IgD-negative memory B cell (primary cell): ENCODE results near the gene BPIFB3. TPM values are rescaled to one million over a fixed set of nuclear protein-coding genes. Genes with fewer than 3 reads are reported as not detected.

Experiments
- H3K27ac Mint-ChIP-seq, 3 donors: one replicate each; pipeline ENCODE4 v1.8.0; 2020 to 2022; ENCODE audit warnings: mild to moderate bottlenecking in 3 of 3, mixed read lengths in 3 of 3, moderate library complexity in 1 of 3
- H3K27me3 Mint-ChIP-seq: one replicate; pipeline ENCODE4 v1.8.0; 2021; ENCODE audit warnings: mixed read lengths
- H3K36me3 Mint-ChIP-seq: one replicate; pipeline ENCODE4 v1.8.0; 2020; ENCODE audit warnings: mild to moderate bottlenecking, mixed read lengths
- H3K4me1 Mint-ChIP-seq, 3 donors: one replicate each; pipeline ENCODE4 v1.8.0; 2020 to 2022; ENCODE audit warnings: mixed read lengths in 3 of 3, mild to moderate bottlenecking in 1 of 3
- H3K4me3 Mint-ChIP-seq, 4 donors: one replicate each; pipeline ENCODE4 v1.8.0; 2020 to 2022; ENCODE audit warnings: mild to moderate bottlenecking in 4 of 4, mixed read lengths in 4 of 4, moderate library complexity in 3 of 4
- H3K9me3 Mint-ChIP-seq, 3 donors: one replicate each; pipeline ENCODE4 v1.8.0; 2020 to 2021; ENCODE audit warnings: mixed read lengths in 3 of 3, mild to moderate bottlenecking in 1 of 3
- polyA plus RNA-seq: library from polyadenylated mRNA; unstranded; fragments of 300-500 nt; fragmentation: Illumina TruSeq; gene quantifications from one replicate; pipeline ENCODE4 v1.2.3, GENCODE V29; 2021

Gene BPIFB3
- polyA plus RNA-seq, 1 donor from 2014 or later: not detected

- Mint-ChIP-seq H3K4me3 (no peak overlapping the region), H3K4me1 (peaks cover 0 to 3% (median 3%) of the 10 kb centered on the region in 3 donors), H3K9me3 (peaks cover 0 to 5% (median 2%) of the 10 kb centered on the region in 3 donors), H3K36me3 (no peaks in the 10 kb centered on the region), H3K27me3 (peaks cover 7% of the 10 kb centered on the region), H3K27ac (no peak overlapping the region)
Observed at GRCh38 chr20:33074675-33075074, 21.0 kb downstream of the BPIFB3 start.

- no peak overlapping the region for H3K27ac Mint-ChIP-seq
- H3K9me3 Mint-ChIP-seq: peaks cover 0 to 5% (median 2%) of the 10 kb centered on the region in 3 donors
- H3K27me3 Mint-ChIP-seq: peaks cover 2% of the 10 kb centered on the region
- H3K4me1 Mint-ChIP-seq: peaks cover 0 to 3% (median under 1%) of the 10 kb centered on the region in 3 donors
- H3K36me3 Mint-ChIP-seq: no peaks in the 10 kb centered on the region
- no peak overlapping the region for H3K4me3 Mint-ChIP-seq
Observed at GRCh38 chr20:33075281-33075680, 21.6 kb downstream of the BPIFB3 start.

GRCh38 chr20:33076662-33077372 lies 23.1 kb downstream of the BPIFB3 start:
- Mint-ChIP-seq H3K4me1 (peaks cover 0 to 3% (median 0%) of the 10 kb centered on the region in 3 donors), H3K27me3 (no peaks in the 10 kb centered on the region), H3K9me3 (peaks cover 0 to 5% (median 2%) of the 10 kb centered on the region in 3 donors), H3K36me3 (no peaks in the 10 kb centered on the region), H3K27ac (no peak overlapping the region), H3K4me3 (no peak overlapping the region)

- no peak within 1 kb of the TSS for H3K27ac Mint-ChIP-seq
- peaks cover 0 to 3% (median 0%) of the 10 kb centered on the region in 3 donors for H3K4me1 Mint-ChIP-seq
- no peak within 1 kb of the TSS for H3K4me3 Mint-ChIP-seq
- H3K36me3 Mint-ChIP-seq: no peaks in the 10 kb centered on the region
- peaks cover 0 to 4% (median 0%) of the 10 kb centered on the region in 3 donors for H3K9me3 Mint-ChIP-seq
- no peaks in the 10 kb centered on the region for H3K27me3 Mint-ChIP-seq
Observed at GRCh38 chr20:33079259-33079658, 25.6 kb downstream of the BPIFB3 start, which contains the start of gene BPIFB4. BPIFB4 (plus strand) TSS chr20:33079643; CDS start chr20:33081527, 1,884 bp downstream.

- H3K36me3 Mint-ChIP-seq: no peaks in the 10 kb centered on the region
- no peaks in the 10 kb centered on the region for H3K27me3 Mint-ChIP-seq
- no peaks in the 10 kb centered on the region for H3K9me3 Mint-ChIP-seq
- H3K4me3 Mint-ChIP-seq: no peak overlapping the region
- peaks cover 0 to 3% (median 0%) of the 10 kb centered on the region in 3 donors for H3K4me1 Mint-ChIP-seq
- H3K27ac Mint-ChIP-seq: no peak overlapping the region
Observed at GRCh38 chr20:33081411-33082154, 27.9 kb downstream of the BPIFB3 start.

GRCh38 chr20:33082546-33082945 lies 28.8 kb downstream of the BPIFB3 start:
- no peaks in the 10 kb centered on the region for H3K4me1 Mint-ChIP-seq
- no peak overlapping the region for H3K27ac Mint-ChIP-seq
- H3K36me3 Mint-ChIP-seq: no peaks in the 10 kb centered on the region
- no peaks in the 10 kb centered on the region for H3K9me3 Mint-ChIP-seq
- no peak overlapping the region for H3K4me3 Mint-ChIP-seq
- no peaks in the 10 kb centered on the region for H3K27me3 Mint-ChIP-seq

GRCh38 chr20:33083544-33084340 lies 30.0 kb downstream of the BPIFB3 start:
- H3K4me3 Mint-ChIP-seq: no peak overlapping the region
- H3K27ac Mint-ChIP-seq: no peak overlapping the region
- H3K4me1 Mint-ChIP-seq: no peaks in the 10 kb centered on the region
- H3K36me3 Mint-ChIP-seq: no peaks in the 10 kb centered on the region
- no peaks in the 10 kb centered on the region for H3K9me3 Mint-ChIP-seq
- H3K27me3 Mint-ChIP-seq: no peaks in the 10 kb centered on the region

GRCh38 chr20:33084722-33085121 lies 31.0 kb downstream of the BPIFB3 start:
- Mint-ChIP-seq H3K27ac (no peak overlapping the region), H3K27me3 (no peaks in the 10 kb centered on the region), H3K4me3 (no peak overlapping the region), H3K9me3 (no peaks in the 10 kb centered on the region), H3K4me1 (no peaks in the 10 kb centered on the region), H3K36me3 (no peaks in the 10 kb centered on the region)

GRCh38 chr20:33086052-33086722 lies 32.5 kb downstream of the BPIFB3 start:
- no peaks in the 10 kb centered on the region for H3K27me3 Mint-ChIP-seq
- no peaks in the 10 kb centered on the region for H3K9me3 Mint-ChIP-seq
- no peaks in the 10 kb centered on the region for H3K36me3 Mint-ChIP-seq
- H3K27ac Mint-ChIP-seq: no peak overlapping the region
- H3K4me1 Mint-ChIP-seq: no peaks in the 10 kb centered on the region
- H3K4me3 Mint-ChIP-seq: no peak overlapping the region

- H3K4me3 Mint-ChIP-seq: no peak overlapping the region
- H3K4me1 Mint-ChIP-seq: no peaks in the 10 kb centered on the region
- H3K27me3 Mint-ChIP-seq: no peaks in the 10 kb centered on the region
- no peak overlapping the region for H3K27ac Mint-ChIP-seq
- H3K36me3 Mint-ChIP-seq: no peaks in the 10 kb centered on the region
- H3K9me3 Mint-ChIP-seq: no peaks in the 10 kb centered on the region
Observed at GRCh38 chr20:33091147-33091546, 37.4 kb downstream of the BPIFB3 start.

GRCh38 chr20:33091693-33092092 lies 38.0 kb downstream of the BPIFB3 start:
- no peaks in the 10 kb centered on the region for H3K4me1 Mint-ChIP-seq
- H3K27ac Mint-ChIP-seq: no peak overlapping the region
- no peaks in the 10 kb centered on the region for H3K36me3 Mint-ChIP-seq
- no peaks in the 10 kb centered on the region for H3K27me3 Mint-ChIP-seq
- H3K4me3 Mint-ChIP-seq: no peak overlapping the region
- H3K9me3 Mint-ChIP-seq: no peaks in the 10 kb centered on the region

GRCh38 chr20:33092361-33092760 lies 38.7 kb downstream of the BPIFB3 start:
- H3K27me3 Mint-ChIP-seq: no peaks in the 10 kb centered on the region
- H3K27ac Mint-ChIP-seq: no peak overlapping the region
- no peaks in the 10 kb centered on the region for H3K36me3 Mint-ChIP-seq
- no peaks in the 10 kb centered on the region for H3K4me1 Mint-ChIP-seq
- H3K4me3 Mint-ChIP-seq: no peak overlapping the region
- H3K9me3 Mint-ChIP-seq: no peaks in the 10 kb centered on the region

- Mint-ChIP-seq H3K4me3 (no peak overlapping the region), H3K4me1 (no peaks in the 10 kb centered on the region), H3K27ac (no peak overlapping the region), H3K36me3 (no peaks in the 10 kb centered on the region), H3K27me3 (peaks cover 2% of the 10 kb centered on the region), H3K9me3 (no peaks in the 10 kb centered on the region)
Observed at GRCh38 chr20:33093074-33093473, 39.4 kb downstream of the BPIFB3 start.

GRCh38 chr20:33093582-33093981 lies 39.9 kb downstream of the BPIFB3 start:
- H3K9me3 Mint-ChIP-seq: no peaks in the 10 kb centered on the region
- H3K27me3 Mint-ChIP-seq: peaks cover 2% of the 10 kb centered on the region
- no peaks in the 10 kb centered on the region for H3K4me1 Mint-ChIP-seq
- H3K27ac Mint-ChIP-seq: no peak overlapping the region
- H3K4me3 Mint-ChIP-seq: no peak overlapping the region
- no peaks in the 10 kb centered on the region for H3K36me3 Mint-ChIP-seq

- peaks cover 2% of the 10 kb centered on the region for H3K27me3 Mint-ChIP-seq
- no peaks in the 10 kb centered on the region for H3K36me3 Mint-ChIP-seq
- H3K9me3 Mint-ChIP-seq: no peaks in the 10 kb centered on the region
- H3K4me3 Mint-ChIP-seq: no peak overlapping the region
- peak overlapping the region in 1 of 3 donors; percentile 67 for H3K27ac Mint-ChIP-seq
- H3K4me1 Mint-ChIP-seq: no peaks in the 10 kb centered on the region
Observed at GRCh38 chr20:33095249-33095648, 41.5 kb downstream of the BPIFB3 start.
